Measurements from ENCODE around the gene STRIP2.
"Not testable (repeated sequence)": the region's sequence is repeated elsewhere in the genome, so short reads cannot be mapped to it uniquely, and the experiment has no call there.

Gene STRIP2

GRCh38 chr7:129457101-129457500, 22.9 kb downstream of the STRIP2 start:
- DNase-seq: no peak

- no peak for DNase-seq
These were observed 23.9 kb downstream of the STRIP2 start for GRCh38 chr7:129458171-129458570.

GRCh38 chr7:129461809-129462208, 27.6 kb downstream of the STRIP2 start:
- DNase-seq: no peak

- DNase-seq: no peak
These were observed 28.2 kb downstream of the STRIP2 start for GRCh38 chr7:129462420-129462819.

- no peak for DNase-seq
These were observed 30.0 kb downstream of the STRIP2 start for GRCh38 chr7:129464194-129464593.

- no peak for DNase-seq
These were observed 30.8 kb downstream of the STRIP2 start for GRCh38 chr7:129465080-129465479.

- no peak for DNase-seq
These were observed 32.6 kb downstream of the STRIP2 start for GRCh38 chr7:129466796-129467195.

GRCh38 chr7:129468087-129468486, 33.9 kb downstream of the STRIP2 start:
- no peak for DNase-seq

GRCh38 chr7:129468547-129468946, 34.3 kb downstream of the STRIP2 start:
- DNase-seq: no peak

- no peak for DNase-seq
These were observed 35.7 kb downstream of the STRIP2 start for GRCh38 chr7:129469930-129470329.

- no peak for DNase-seq
These were observed 36.2 kb downstream of the STRIP2 start for GRCh38 chr7:129470411-129470810.

GRCh38 chr7:129471402-129471827, 37.2 kb downstream of the STRIP2 start:
- no peak for DNase-seq

- not testable (repeated sequence) for DNase-seq
These were observed 41.7 kb downstream of the STRIP2 start for GRCh38 chr7:129475931-129476330.

- DNase-seq: not testable (repeated sequence)
These were observed 42.2 kb downstream of the STRIP2 start for GRCh38 chr7:129476398-129476797.

- DNase-seq: no peak
These were observed 45.6 kb downstream of the STRIP2 start for GRCh38 chr7:129479831-129480230.

GRCh38 chr7:129480674-129481363, 46.6 kb downstream of the STRIP2 start:
- no peak for DNase-seq

- DNase-seq: not testable (repeated sequence)
These were observed 47.1 kb downstream of the STRIP2 start for GRCh38 chr7:129481376-129481775.

GRCh38 chr7:129482781-129483180, 48.5 kb downstream of the STRIP2 start:
- DNase-seq: no peak

GRCh38 chr7:129489491-129489890, 55.3 kb downstream of the STRIP2 start:
- DNase-seq: no peak

- no peak for DNase-seq
These were observed 58.2 kb downstream of the STRIP2 start for GRCh38 chr7:129492391-129492790.

- no peak for DNase-seq
These were observed 59.3 kb downstream of the STRIP2 start for GRCh38 chr7:129493555-129493954.

GRCh38 chr7:129494041-129494440, 59.8 kb downstream of the STRIP2 start:
- no peak for DNase-seq

- no peak for DNase-seq
These were observed 61.8 kb downstream of the STRIP2 start for GRCh38 chr7:129495987-129496386.

GRCh38 chr7:129496653-129497052, 62.4 kb downstream of the STRIP2 start:
- no peak for DNase-seq

GRCh38 chr7:129497156-129497555, 62.9 kb downstream of the STRIP2 start:
- DNase-seq: no peak

Measured in activated T-cell treated with anti-CD3 and anti-CD28 coated beads, Interleukin-2, amount 50 U/mL, for 48 hours (primary cell).